Measurements from ENCODE around the gene PCDHGA1.

Gene PCDHGA1

GRCh38 chr5:141420855-141421488 lies 90.7 kb downstream of the PCDHGA1 start, which contains the start of gene PCDHGA11 (continued):
- TF ChIP-seq ZNF157 (tag by site-specific recombination; IDR thresholded peaks at IDR 0.05) (no peak), ZFP69B (tag by site-specific recombination; IDR thresholded peaks at IDR 0.05) (peak; percentile 37; the same call in 1 of the 2 replicates), ZEB2 (tag by site-specific recombination; IDR thresholded peaks at IDR 0.05) (0 out of 2 replicates have a peak, but pooled peaks have one; percentile 21), ZBTB21 (tag by site-specific recombination; IDR thresholded peaks at IDR 0.05) (no peak), ZNF560 (tag by site-specific recombination; IDR thresholded peaks at IDR 0.05; ENCODE audit: borderline replicate concordance) (no peak), ZNF830 (tag by site-specific recombination; IDR thresholded peaks at IDR 0.05; ENCODE audit: low read depth) (no peak), ZSCAN4 (tag by site-specific recombination; IDR thresholded peaks at IDR 0.05) (no peak), ZBTB49 (tag by site-specific recombination; IDR thresholded peaks at IDR 0.05; ENCODE audit: low read depth) (no peak), ZNF292 (tag by site-specific recombination; IDR thresholded peaks at IDR 0.05; ENCODE audit: borderline replicate concordance, low read depth) (no peak), ZFP37 (tag by site-specific recombination; IDR thresholded peaks at IDR 0.05) (no peak), PRDM1 (tag by site-specific recombination; IDR thresholded peaks at IDR 0.05) (no peak), ZNF10 (tag by site-specific recombination; IDR thresholded peaks at IDR 0.05) (peak; percentile 60; the same call in 1 of the 2 replicates)

GRCh38 chr5:141421489-141421855 lies 91.2 kb downstream of the PCDHGA1 start:
- ChIA-PET CTCF (interaction anchor here (0.6 to 7.0 kb wide), 55 partner anchors 8 to 222 kb away, joined by 3 to 160 read pairs (median 5); partner anchors contain the start of genes DIAPH1, PCDHB11, PCDHB14 and PCDHB15), POLR2A (interaction anchor here (0.9 to 1.5 kb wide), 3 partner anchors 100 to 103 kb away, joined by 3 to 6 read pairs (median 4); partner anchors contain the start of gene TAF7)
- peak overlapping the region; percentile 67 for H3K4me3 ChIP-seq (ENCODE audit: low read depth, low read length)
- TF ChIP-seq KLF9 (tag by site-specific recombination; IDR thresholded peaks at IDR 0.05; ENCODE audit: low read depth) (peak; percentile 41; the same call in 1 of the 2 replicates), ZNF701 (tag by site-specific recombination; IDR thresholded peaks at IDR 0.05) (no peak)
- no peak overlapping the region for H3K27ac ChIP-seq (ENCODE audit: extremely low read depth, low read depth, low read length)
- H3K36me3 ChIP-seq (ENCODE audit: control insufficient read depth in 2 of 2, insufficient read depth in 1 of 2, low read length in 2 of 2): no peaks in the 10 kb centered on the region
- no peaks in the 10 kb centered on the region; the same call in 1 of the 2 replicates for H3K9me3 ChIP-seq (ENCODE audit: control insufficient read depth, insufficient read depth, low read depth, low read length)
- no peaks in the 10 kb centered on the region for H3K4me1 ChIP-seq (ENCODE audit: control insufficient read depth, insufficient read depth, low read length)

- H3K27ac ChIP-seq (ENCODE audit: extremely low read depth, low read depth, low read length): no peak overlapping the region
- 0 out of 2 replicates have a peak, but pooled peaks have one; percentile 50 for TF ChIP-seq REST (tag by site-specific recombination; IDR thresholded peaks at IDR 0.05)
- TF ChIP-seq ZBTB1 (tag by site-specific recombination; IDR thresholded peaks at IDR 0.05): no peak
- no peaks in the 10 kb centered on the region; the same call in 1 of the 2 replicates for H3K9me3 ChIP-seq (ENCODE audit: control insufficient read depth, insufficient read depth, low read depth, low read length)
- ChIA-PET CTCF (interaction anchor here (0.6 to 7.0 kb wide), 7 partner anchors 14 to 229 kb away, joined by 3 to 160 read pairs (median 6); partner anchors contain the start of gene PCDHB14), POLR2A (no interaction called here)
- H3K4me3 ChIP-seq (ENCODE audit: low read depth, low read length): no peak overlapping the region
- no peaks in the 10 kb centered on the region for H3K36me3 ChIP-seq (ENCODE audit: control insufficient read depth in 2 of 2, insufficient read depth in 1 of 2, low read length in 2 of 2)
- no peaks in the 10 kb centered on the region for H3K4me1 ChIP-seq (ENCODE audit: control insufficient read depth, insufficient read depth, low read length)
Measured at GRCh38 chr5:141422742-141423291, 92.5 kb downstream of the PCDHGA1 start.
